T-helper 9 cell (primary cell): ENCODE measurements around the gene LRRC51.
A peak's percentile ranks its signal among the peaks of the same experiment; 100 is the strongest.

ENCODE experiments used
- DNase-seq: peaks from one replicate; pipeline ENCODE4 v3.0.0-alpha.2; 2020
- total RNA-seq, 2 donors: gene quantifications; one replicate each; lab custom pipeline; 2026; lab: John Stamatoyannopoulos, UW

The LRRC51 gene, protein sequence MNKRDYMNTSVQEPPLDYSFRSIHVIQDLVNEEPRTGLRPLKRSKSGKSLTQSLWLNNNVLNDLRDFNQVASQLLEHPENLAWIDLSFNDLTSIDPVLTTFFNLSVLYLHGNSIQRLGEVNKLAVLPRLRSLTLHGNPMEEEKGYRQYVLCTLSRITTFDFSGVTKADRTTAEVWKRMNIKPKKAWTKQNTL
- total RNA-seq = 0.72 to 1.5 reads per million in 2 donors

DNA sequence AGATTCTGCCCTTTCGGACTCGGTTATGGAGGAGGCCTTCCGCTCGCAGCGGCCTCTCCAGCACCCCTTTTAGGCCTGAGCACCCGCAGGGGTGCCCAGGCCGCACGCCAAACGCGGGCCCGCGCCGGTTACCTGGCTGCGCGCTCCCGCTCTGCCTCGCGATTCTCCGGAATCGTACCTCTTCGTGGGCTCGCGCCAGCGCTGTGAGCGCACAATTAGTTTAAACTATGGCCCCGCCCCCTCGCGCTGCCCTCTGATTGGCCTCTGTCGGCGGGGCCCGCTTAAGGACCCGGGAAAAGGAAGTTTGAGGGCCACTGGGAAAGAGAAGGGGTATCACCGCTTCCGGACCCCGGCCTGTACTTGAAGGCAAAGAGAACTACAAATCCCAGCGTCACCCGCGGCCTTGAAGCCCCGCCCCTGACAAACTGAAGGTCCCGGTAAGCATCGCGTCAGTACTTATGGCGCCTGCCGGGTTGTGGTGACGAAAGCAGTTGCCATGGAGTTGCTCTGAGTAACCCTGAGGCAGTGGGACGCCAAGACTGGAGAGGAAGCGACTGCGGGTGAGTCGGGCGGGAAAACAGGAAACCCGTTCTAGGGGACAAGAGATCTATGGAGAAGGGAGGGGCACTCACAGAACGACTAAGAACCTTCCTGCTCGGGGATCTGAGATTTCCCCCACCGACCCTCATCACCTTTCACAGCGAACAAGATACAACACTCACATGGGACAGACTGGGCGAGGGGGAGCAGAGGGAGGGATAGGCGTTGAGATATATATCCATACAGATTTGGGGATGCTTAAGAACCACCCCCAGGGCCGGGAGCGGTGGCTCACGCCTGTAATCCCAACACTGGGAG, at the start of gene LRRC51, which contains the start of gene NUMA1:
Gene LRRC51 (plus strand): TSS at position 525 of the 858 bp plus-strand sequence. CDS start 8,234 bp downstream, outside the sequence.
Gene NUMA1 (minus strand): TSS at position 217 of the 858 bp plus-strand sequence. CDS start 44,599 bp downstream, outside the sequence.
- DNase-seq = peak; percentile 97

DNA sequence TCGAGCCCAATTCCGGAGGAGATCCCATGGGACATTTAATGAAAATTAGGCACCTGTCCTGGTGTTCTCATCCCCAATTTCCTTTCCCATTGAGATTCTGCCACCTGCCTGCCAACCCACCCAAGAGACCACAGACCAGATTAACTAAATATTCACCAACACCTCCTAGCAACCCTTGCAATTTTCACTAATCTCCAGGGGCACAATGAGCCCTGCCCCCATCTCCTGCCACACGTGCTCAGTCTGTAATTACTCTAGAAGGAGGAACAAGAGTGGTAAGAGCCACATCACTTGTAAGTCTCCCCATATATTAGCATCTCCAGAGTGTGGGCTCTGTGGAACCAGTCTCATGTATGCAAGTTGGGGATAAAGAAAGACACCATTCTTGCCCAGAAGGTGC, 44.0 kb upstream of the LRRC51 start:
- no peak for DNase-seq

DNA sequence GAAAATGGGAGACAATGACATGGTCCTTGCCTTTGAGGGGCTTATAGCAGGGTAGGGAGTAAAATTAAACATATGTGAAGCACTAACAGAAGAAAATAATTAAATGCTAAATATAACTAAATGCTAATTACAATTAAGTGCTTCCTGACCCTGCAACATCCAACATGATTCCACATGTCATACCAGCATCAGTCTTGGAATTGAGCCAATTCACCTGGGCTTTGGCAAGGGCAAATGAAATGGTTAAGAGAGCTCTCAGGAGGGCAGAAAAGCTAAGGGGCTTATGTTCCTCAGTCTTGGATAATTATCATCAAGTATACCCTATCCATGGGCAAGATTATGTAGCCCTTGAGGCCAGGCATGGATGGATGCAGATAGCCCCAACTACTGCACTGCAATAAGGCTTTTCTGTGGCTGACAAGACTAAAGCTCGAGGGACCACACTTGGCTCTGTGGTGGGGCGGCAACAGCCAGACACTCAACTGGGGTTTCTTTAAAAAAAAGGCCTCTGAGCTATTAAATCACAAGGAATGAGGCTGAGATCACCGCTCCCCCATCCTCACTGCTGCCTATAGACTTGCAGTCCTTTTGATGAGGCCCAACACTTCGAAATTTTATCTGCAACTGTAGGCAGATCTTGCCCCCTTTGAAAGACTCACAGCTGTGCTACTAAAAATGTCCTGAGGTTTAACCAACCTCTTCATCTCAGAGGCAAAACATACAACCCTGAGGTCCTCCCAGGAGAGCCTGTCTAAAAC, 42.9 kb upstream of the LRRC51 start:
- no peak for DNase-seq

DNA sequence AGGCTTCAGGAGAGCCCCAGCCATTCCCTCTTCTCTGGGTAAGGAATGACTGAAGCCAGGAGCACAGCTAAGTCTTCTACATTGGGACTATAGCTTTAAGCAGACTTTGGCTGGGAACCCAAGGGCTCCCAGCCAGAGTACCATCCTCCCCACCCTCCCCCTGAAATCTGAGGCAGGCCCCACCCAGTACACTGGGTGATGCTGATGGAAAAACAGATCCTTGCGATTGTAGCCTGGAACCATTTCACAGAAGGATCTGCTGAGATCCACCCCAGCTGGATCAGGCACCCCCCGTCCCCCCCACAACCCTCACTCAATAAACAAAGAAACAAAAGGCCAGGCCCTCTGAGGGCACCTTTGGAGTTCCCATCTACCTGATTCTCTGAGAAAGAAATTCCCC, 42.2 kb upstream of the LRRC51 start:
- DNase-seq = no peak

GRCh38 chr11:72039031-72039855, 41.4 kb upstream of the LRRC51 start:
- DNase-seq = no peak

DNA sequence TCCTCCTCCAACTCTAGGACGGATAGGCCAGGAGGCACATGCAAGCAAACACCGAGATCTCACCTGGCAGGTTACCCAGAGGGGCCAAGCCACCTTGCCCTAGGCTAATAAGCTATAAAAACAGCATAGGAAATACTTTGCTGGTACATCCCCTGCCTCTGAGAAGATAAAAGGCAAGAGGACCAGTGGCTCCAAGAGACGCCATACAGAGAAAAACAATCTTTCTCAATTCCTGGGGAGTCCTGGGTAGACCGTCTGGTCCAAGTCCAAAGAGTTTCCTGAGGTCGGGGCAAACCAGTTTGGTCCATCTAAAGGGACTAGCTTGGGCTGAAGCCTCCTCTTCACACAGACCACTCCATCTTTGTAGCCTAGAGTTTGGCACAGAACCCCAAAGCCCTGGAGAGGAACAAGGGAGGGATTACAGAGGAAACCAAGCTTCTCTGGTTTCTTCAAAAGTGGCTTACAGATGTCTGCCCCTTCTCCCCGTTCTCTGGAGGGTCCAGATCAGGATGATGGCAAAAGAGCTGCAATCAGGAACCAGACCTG, 40.7 kb upstream of the LRRC51 start:
- DNase-seq = no peak

DNA sequence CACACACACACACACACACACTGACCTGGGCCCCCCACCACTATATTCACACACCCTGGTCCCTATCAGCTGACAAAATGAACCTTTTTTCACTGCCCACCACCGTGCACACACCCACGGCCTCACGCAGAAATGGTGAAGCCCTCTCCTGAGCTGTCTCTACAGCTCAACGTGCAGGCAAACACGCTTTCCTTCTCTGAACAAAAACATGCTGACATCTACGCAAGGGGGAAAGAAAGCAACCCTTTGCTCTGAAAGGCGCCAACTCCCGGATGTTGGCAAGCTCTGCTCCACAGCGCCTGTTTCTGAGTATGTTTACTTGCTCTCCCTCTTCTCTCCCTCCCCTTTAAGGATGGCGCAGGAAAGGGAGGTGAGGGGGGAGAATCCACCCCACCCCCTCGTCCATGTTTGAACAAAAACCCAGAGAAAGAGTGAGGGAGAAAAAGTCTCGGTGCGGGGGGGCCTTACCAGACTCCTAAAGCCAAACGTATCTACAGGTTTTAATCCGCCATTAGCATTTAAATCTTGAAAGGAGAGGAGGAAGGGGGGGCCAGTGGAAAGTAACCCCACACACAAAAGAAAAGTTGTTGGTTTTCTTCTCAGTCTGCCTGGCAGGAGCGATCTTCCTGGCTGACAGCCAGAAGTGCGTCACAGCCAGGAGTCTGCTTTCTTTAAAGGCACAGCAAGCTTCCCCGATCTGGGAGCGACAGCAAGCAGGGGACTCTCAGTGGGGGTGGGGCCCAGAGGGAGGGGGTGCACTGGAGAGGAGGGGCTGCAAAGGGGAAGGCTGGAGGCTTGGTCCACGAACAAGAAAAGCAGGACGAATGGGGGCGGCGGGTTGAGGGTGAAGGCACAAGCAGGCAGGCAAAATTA, 39.9 kb upstream of the LRRC51 start:
- DNase-seq = peak; percentile 73

- DNase-seq = peak; percentile 26
These were observed 39.1 kb upstream of the LRRC51 start for GRCh38 chr11:72041364-72042063.

DNA sequence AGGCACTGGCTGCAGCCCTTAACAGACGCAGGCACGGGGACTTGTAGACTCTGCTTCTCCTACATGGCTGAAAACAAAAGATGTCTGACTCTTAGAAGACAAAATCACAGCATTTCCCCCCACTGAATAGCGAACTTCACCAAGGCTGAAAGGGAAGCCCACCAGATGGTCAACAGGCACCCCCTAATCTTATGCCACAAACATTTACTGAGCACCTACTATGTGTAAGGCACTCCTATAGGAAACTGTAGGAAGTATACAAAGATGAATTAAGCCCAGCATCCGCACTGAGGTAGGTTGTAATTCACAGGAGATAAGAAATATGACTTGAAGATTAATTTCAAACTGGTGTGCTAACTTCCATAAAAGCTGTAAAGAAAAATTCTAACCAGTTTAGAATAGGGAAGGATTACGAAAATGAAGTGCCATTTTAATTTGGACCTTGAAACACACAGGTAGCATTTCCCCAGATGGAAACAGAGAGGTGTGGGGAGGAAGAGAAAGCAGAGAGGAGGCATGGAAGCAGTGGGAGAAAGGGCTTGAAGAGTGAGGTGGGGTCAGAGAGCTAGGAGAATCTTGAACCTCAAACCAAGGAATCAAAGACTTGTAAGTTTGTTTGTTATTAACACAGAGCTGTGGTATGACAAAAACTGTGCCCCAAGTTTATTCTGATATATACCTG, 38.4 kb upstream of the LRRC51 start:
- DNase-seq = no peak

DNA sequence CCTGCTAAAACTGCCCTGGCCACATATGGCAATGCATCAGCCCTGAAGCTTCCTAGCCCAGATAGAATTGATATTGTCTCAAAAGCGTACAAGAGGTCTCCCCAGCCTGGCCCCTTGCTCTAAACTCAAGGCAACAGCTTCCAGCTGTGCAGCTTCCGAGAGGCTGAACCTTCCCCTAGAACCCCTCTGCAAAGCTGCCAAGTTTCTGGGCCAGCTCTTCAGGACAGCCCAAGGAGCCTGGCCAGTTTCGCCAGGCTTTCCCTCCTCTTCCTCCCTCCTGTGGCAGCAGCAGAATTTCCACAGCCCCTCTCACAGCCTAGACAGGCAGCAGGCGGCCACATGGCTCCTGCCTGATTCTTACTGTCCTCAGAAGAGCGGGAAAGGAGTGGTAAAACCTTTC, 34.8 kb upstream of the LRRC51 start:
- DNase-seq = no peak

DNA sequence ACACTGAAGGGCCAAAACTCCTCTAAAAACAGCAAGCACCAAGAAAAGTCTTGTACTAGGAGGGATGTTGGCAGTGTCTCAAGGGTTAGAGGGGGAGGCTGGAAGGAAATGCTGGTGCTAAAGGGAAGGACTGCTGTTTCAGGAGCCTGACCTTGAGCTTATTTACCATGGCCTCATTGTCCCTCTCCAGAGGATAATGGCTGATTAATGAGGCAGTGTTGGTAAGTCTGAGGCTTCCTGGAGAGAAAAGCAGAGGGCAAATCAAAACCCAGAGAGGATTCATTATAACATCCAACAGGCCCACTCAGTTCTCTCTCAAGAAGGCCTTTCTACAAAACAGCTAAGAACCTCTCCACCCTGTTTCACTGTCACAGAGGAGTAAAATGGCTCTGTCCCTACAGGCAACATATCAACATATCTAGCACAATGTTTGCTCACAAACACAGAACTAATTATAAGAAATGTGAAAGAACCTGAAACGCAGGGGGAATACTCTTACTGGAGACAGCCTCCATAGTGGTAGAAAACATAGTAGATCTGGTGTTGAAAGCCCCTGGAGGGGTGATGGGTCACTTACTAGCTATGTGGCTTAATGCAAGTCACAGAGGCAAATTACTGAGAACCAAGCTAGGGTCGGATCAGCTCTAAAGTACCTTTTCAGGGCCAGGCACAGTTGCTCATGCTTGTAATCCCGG, 31.7 kb upstream of the LRRC51 start:
- DNase-seq = no peak

DNA sequence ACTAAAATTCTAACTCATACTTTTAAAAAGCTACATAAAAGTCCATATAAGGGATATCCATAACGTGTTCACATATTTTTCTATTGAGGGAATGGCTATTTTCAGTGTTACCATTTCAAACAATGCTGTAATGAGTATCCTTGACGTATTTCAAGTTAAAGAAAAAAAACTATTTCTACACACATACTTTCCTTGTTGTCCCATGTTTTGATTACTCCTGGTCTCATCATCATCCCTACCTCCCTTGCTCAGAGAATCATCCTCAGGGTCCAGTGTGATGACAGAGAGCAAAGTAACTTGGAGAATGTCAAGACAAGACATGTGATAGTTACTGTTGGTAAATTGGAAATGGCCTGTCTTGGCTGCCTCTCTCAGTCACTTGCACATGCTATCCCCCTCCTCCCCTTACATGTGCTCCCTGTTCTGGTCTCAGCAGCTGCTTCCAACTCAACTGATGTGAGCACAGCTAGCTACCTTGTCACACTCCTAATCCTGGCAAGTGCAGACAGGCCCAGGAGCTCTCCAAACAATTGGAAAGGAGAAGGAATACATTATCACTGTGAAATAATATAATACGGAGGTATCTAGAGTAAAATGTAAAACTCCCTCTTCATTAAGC, 22.1 kb upstream of the LRRC51 start:
- DNase-seq = no peak

DNA sequence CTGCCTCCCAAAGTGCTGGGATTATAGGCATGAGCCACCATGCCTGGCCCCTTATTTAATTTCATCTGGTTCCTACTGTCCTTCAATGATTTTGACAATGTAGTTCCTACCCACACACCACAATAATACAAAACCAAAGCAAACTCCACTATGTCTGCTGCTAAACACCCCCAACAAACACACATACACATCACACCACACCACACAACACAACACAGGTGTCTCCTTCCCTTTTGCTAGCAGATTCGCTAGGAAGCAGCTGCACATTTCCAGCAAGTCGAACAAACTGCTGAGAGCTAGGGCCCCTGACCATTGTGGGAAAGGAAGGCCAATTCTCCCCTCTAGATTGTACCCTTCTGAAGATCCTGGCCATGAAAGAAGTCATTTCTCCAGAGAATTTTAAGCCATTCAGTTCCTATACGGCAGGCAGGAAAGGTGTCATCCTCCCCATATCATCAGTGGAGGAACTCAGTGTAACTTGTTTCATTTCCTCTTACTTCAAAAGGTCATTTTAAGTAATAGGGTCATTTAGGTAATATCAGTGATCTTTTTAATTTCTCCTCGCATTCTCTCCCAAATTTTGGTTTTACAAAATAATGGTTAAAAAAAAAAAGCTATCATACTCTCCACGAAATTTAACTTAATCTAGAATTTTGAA, 18.8 kb upstream of the LRRC51 start:
- no peak for DNase-seq

- no peak for DNase-seq
These were observed 13.8 kb upstream of the LRRC51 start for GRCh38 chr11:72066855-72067254.

GRCh38 chr11:72067266-72067665, 13.4 kb upstream of the LRRC51 start:
- no peak for DNase-seq

DNA sequence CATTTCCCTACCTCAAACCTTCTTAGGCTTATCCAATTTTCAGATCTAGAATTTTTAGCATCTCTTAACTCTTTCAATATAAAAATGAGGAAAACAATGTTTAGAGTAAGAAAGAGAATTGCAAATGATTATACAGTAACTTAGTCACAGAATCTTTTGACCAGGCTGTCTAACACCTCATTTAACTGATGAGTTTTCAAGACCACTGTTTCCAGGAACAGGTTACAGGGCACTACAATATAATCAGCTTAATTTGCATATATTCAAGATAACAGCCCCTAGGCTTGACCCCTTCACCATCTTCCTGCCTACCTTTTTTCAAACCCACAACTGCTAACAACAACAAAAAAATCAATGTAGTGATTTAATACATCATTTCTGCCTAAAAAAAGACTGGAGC, 13.0 kb upstream of the LRRC51 start:
- DNase-seq = no peak

- DNase-seq = no peak
These were observed 11.4 kb upstream of the LRRC51 start for GRCh38 chr11:72069200-72069599.

DNA sequence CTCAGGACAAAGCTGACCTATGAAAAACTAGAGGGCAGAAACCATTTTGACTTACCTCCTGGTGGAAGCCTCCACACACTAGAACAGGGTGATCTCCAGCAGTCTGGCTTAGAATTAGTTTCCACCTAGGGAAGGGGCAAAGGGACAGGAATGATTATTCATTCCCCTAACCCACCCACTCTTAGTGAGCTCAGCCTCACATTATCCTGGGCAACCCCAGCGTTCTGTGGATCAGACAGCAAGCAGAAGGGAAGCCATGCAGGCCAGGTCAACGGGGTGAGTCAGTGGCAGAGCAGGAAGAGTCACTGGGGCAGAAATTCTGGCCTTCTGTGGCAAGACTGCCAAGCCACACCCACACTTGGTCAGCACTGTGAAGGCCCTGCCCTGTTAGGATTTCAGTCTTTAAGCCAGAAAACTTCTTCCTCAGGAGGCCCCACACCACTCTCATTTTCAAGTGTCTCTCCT, 10.8 kb upstream of the LRRC51 start:
- DNase-seq = no peak
